Endothelial cell of umbilical vein (primary cell): ENCODE results near the gene STAT2.

ENCODE experiments used
- CTCF ChIP-seq, 2 donors: IDR thresholded peaks; 1 replicate in 1 of 2; 2 replicates in 1 of 2; pipeline ENCODE4 v1.5.1; 2011; ENCODE audit warnings: low read length in 2 of 2, mild to moderate bottlenecking in 2 of 2, moderate library complexity in 2 of 2, control low read depth in 1 of 2, inconsistent platforms in 1 of 2, low read depth in 1 of 2; ENCODE audit not compliant: insufficient read depth in 1 of 2; ENCODE audit errors: extremely low read depth in 1 of 2
- EZH2 ChIP-seq: IDR thresholded peaks from 2 replicates; pipeline ENCODE4 v1.6.1; 2012; ENCODE audit warnings: borderline replicate concordance, low read depth, mild to moderate bottlenecking, moderate library complexity, low read length, inconsistent platforms; ENCODE audit not compliant: severe bottlenecking
- FOS ChIP-seq: IDR thresholded peaks from 2 replicates; pipeline ENCODE4 v1.6.1; 2011; ENCODE audit warnings: mild to moderate bottlenecking, low read length, moderate library complexity, borderline replicate concordance; ENCODE audit not compliant: insufficient read depth
- GATA2 ChIP-seq: IDR thresholded peaks from 2 replicates; pipeline ENCODE4 v1.7.0; 2011; ENCODE audit warnings: low read depth, mild to moderate bottlenecking, moderate library complexity, mixed read lengths, low read length; ENCODE audit not compliant: insufficient read length, insufficient read depth
- JUN ChIP-seq: IDR thresholded peaks from 2 replicates; pipeline ENCODE4 v1.6.1; 2011; ENCODE audit warnings: borderline replicate concordance, low read depth; ENCODE audit not compliant: insufficient read length, insufficient read depth
- MAX ChIP-seq: IDR thresholded peaks from 2 replicates; pipeline ENCODE4 v1.6.1; 2011; ENCODE audit not compliant: insufficient read depth, insufficient read length
- MYC ChIP-seq: IDR thresholded peaks from one replicate; pipeline ENCODE4 v1.6.1; 2011; ENCODE audit warnings: mild to moderate bottlenecking, low read depth, low read length
- POLR2A ChIP-seq: IDR thresholded peaks from 2 replicates; pipeline ENCODE4 v1.6.1; 2012; ENCODE audit warnings: low read depth, mild to moderate bottlenecking, control low read depth, low read length
- POLR2AphosphoS5 ChIP-seq: IDR thresholded peaks from 2 replicates; pipeline ENCODE4 v1.6.1; 2012; ENCODE audit warnings: low read depth, mild to moderate bottlenecking, control low read depth, low read length, moderate library complexity; ENCODE audit not compliant: insufficient read depth

GRCh38 chr12:56333197-56333678, 26.7 kb downstream of the STAT2 start:
- TF ChIP-seq EZH2 (no peak), CTCF (IDR thresholded peaks at IDR 0.05; ENCODE audit: extremely low read depth in 1 of 2, insufficient read depth in 1 of 2, low read depth in 1 of 2, low read length in 2 of 2) (no peak), POLR2A (no peak), POLR2AphosphoS5 (no peak), FOS (no peak), GATA2 (no peak), MAX (no peak), JUN (no peak), MYC (no peak)
